ENCODE results near the gene SIAH1.

DNA sequence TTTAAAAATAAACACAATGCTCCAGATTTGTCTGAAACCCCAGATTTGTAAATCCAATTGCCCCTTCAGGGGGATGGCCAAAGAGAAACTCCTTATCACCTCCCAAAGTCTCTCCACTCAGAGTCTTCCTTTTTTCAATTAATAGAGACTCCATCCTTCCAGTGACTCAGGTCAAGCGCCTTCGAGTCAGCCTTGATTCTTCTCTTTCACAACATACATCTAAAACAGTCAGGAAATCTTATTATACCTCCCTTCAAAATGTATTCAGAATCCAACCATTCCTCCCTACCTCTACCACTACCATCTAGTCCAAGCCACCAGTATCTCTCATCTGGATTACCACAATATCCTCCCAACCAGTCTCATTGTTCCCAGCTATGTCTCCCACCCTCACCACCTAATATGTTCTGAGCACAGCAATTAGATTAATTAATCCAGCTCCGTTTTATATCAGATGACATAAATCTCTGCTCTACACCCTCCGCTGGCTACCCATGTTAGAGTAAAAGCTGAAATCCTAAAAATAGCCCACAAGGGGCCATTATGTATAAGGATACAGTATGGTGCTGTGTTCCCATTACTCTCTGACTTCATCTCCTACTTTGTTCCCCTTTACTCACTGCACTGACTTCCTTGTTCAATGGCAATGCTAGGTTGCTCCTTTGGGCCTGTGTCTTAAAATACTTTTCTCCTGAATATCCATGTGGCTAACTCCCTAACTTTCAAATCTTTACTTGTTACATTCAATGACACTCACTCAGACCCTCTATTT lies 11.8 kb downstream of the SIAH1 start:
- no peak for TF ChIP-seq POLR2A (IDR thresholded peaks at IDR 0.05)
- TF ChIP-seq, protein P1, sequence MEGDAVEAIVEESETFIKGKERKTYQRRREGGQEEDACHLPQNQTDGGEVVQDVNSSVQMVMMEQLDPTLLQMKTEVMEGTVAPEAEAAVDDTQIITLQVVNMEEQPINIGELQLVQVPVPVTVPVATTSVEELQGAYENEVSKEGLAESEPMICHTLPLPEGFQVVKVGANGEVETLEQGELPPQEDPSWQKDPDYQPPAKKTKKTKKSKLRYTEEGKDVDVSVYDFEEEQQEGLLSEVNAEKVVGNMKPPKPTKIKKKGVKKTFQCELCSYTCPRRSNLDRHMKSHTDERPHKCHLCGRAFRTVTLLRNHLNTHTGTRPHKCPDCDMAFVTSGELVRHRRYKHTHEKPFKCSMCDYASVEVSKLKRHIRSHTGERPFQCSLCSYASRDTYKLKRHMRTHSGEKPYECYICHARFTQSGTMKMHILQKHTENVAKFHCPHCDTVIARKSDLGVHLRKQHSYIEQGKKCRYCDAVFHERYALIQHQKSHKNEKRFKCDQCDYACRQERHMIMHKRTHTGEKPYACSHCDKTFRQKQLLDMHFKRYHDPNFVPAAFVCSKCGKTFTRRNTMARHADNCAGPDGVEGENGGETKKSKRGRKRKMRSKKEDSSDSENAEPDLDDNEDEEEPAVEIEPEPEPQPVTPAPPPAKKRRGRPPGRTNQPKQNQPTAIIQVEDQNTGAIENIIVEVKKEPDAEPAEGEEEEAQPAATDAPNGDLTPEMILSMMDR (IDR thresholded peaks at IDR 0.05), result no peak

All from lower leg skin (tissue), 3 donors.